HepG2 (cell line): ENCODE measurements around the gene RHOBTB1. TPM values are rescaled to one million over a fixed set of nuclear protein-coding genes. Genes with fewer than 3 reads are reported as not detected.
A peak's percentile ranks its signal among the peaks of the same experiment; 100 is the strongest.

Source experiments
- DRAP1 ChIP-seq: IDR thresholded peaks from 2 replicates; pipeline ENCODE4 v1.6.1; 2016; ENCODE audit warnings: missing genetic modification reagents, missing compliant biosample characterization
- FOXA1 ChIP-seq, 2 experiments: fragments of 450-650 bp in 1 of 2; sonication (generic) in 1 of 2; formaldehyde crosslinking in 1 of 2; IDR thresholded peaks; 2 replicates each; pipeline versions ENCODE4 v1.4.0 to v1.6.1; 2016 to 2020; ENCODE audit warnings: missing genetic modification reagents in 1 of 2
- HDAC1 ChIP-seq: sonication (generic); formaldehyde crosslinking; IDR thresholded peaks from 2 replicates; pipeline ENCODE4 v1.5.1; 2020; ENCODE audit warnings: mild to moderate bottlenecking, missing genetic modification reagents
- JUNB ChIP-seq: sonication (generic); formaldehyde crosslinking; IDR thresholded peaks from 2 replicates; pipeline ENCODE4 v1.8.0; 2022; ENCODE audit warnings: missing genetic modification reagents, mild to moderate bottlenecking, borderline replicate concordance
- KLF9 ChIP-seq: IDR thresholded peaks from 2 replicates; pipeline ENCODE4 v1.6.1; 2016; ENCODE audit warnings: low read depth
- MED13 ChIP-seq: sonication (generic); formaldehyde crosslinking; IDR thresholded peaks from 2 replicates; pipeline ENCODE4 v1.5.0; 2020; ENCODE audit warnings: missing genetic modification reagents
- MIXL1 ChIP-seq: IDR thresholded peaks from 2 replicates; pipeline ENCODE4 v1.6.1; 2016
- NFE2L1 ChIP-seq: sonication (generic); formaldehyde crosslinking; IDR thresholded peaks from 2 replicates; pipeline ENCODE4 v1.4.0; 2020; ENCODE audit warnings: missing genetic modification reagents, mild to moderate bottlenecking, borderline replicate concordance
- NR2F1 ChIP-seq, 2 experiments: fragments of 450-650 bp in 1 of 2; formaldehyde crosslinking in 1 of 2; IDR thresholded peaks; 2 replicates each; pipeline versions ENCODE4 v1.5.0 to v1.6.1; 2016 to 2020; ENCODE audit warnings: mild to moderate bottlenecking in 1 of 2, missing compliant biosample characterization in 1 of 2, missing genetic modification reagents in 1 of 2, moderate library complexity in 1 of 2
- RXRA ChIP-seq: sonication (generic); formaldehyde crosslinking; IDR thresholded peaks from 2 replicates; pipeline ENCODE4 v1.5.1; 2020; ENCODE audit warnings: missing genetic modification reagents
- RXRB ChIP-seq: IDR thresholded peaks from 2 replicates; pipeline ENCODE4 v1.6.1; 2016; ENCODE audit warnings: borderline replicate concordance, missing genetic modification reagents, missing compliant biosample characterization
- STAT5B ChIP-seq: sonication (generic); formaldehyde crosslinking; IDR thresholded peaks from 2 replicates; pipeline ENCODE4 v1.4.0; 2020; ENCODE audit warnings: missing genetic modification reagents
- YY1 ChIP-seq: IDR thresholded peaks from 2 replicates; pipeline ENCODE4 v1.6.1; 2011; ENCODE audit warnings: low read length, low read depth, moderate library complexity, mild to moderate bottlenecking; ENCODE audit not compliant: insufficient read depth, insufficient replicate concordance
- ZBTB25 ChIP-seq: IDR thresholded peaks from 2 replicates; pipeline ENCODE4 v1.6.1; 2018; ENCODE audit warnings: missing genetic modification reagents
- ZFX ChIP-seq: sonication (generic); formaldehyde crosslinking; IDR thresholded peaks from 2 replicates; pipeline ENCODE4 v1.4.0; 2020; ENCODE audit warnings: mild to moderate bottlenecking, low read depth, missing genetic modification reagents, moderate library complexity
- ZNF20 ChIP-seq: sonication (generic); formaldehyde crosslinking; IDR thresholded peaks from 2 replicates; pipeline ENCODE4 v1.4.0; 2020; ENCODE audit warnings: mild to moderate bottlenecking, moderate library complexity, missing genetic modification reagents
- ZNF496 ChIP-seq: sonication (generic); formaldehyde crosslinking; IDR thresholded peaks from 2 replicates; pipeline ENCODE4 v1.8.1; 2023; ENCODE audit warnings: mild to moderate bottlenecking, moderate library complexity, missing genetic modification reagents; ENCODE audit not compliant: insufficient replicate concordance
- ZNF713 ChIP-seq: sonication (generic); formaldehyde crosslinking; IDR thresholded peaks from 2 replicates; pipeline ENCODE4 v1.4.0; 2020; ENCODE audit warnings: mild to moderate bottlenecking, missing genetic modification reagents
- polyA plus RNA-seq, 8 experiments: library from polyadenylated mRNA; depleted of rRNA in 3 of 8; stranded (reverse) in 7 of 8; unstranded in 1 of 8; fragments of >200 nt; fragmentation: Illumina TruSeq in 4 of 8; extraction: Trizol in 4 of 8; gene quantifications; 2 replicates each; pipeline versions ENCODE4 v1.2.1 to v1.2.3, GENCODE V29; 2011 to 2016; ENCODE audit warnings: low read depth in 4 of 8, missing spikeins in 1 of 8, mixed read lengths in 1 of 8; ENCODE audit not compliant: insufficient read depth in 1 of 8
- total RNA-seq, 5 experiments: library from RNA; depleted of rRNA; stranded (reverse); fragments of >200 nt; fragmentation: Illumina TruSeq; extraction: Trizol; gene quantifications; 2 replicates each; pipeline ENCODE4 v1.2.3, GENCODE V29; 2016; ENCODE audit warnings: low read depth in 1 of 5
- TF ChIP-seq, protein P1 (sequence below): sonication (generic); formaldehyde crosslinking; IDR thresholded peaks from 2 replicates; pipeline ENCODE4 v1.9.0; 2022; ENCODE audit warnings: low read depth, missing genetic modification reagents
- TF ChIP-seq, protein P2 (sequence below): sonication (generic); formaldehyde crosslinking; IDR thresholded peaks from 2 replicates; pipeline ENCODE4 v1.4.0; 2020; ENCODE audit warnings: mild to moderate bottlenecking, missing genetic modification reagents, borderline replicate concordance
- TF ChIP-seq, protein P3 (sequence below): sonication (generic); formaldehyde crosslinking; IDR thresholded peaks from 2 replicates; pipeline ENCODE4 v1.5.0; 2020; ENCODE audit warnings: mild to moderate bottlenecking, missing genetic modification reagents

Gene RHOBTB1
- total and polyA plus RNA-seq, 2 of the 13 experiments (the other 11 are each of a cell fraction or from before 2014, with no cell fraction given): 18.8 to 59.5 TPM

DNA sequence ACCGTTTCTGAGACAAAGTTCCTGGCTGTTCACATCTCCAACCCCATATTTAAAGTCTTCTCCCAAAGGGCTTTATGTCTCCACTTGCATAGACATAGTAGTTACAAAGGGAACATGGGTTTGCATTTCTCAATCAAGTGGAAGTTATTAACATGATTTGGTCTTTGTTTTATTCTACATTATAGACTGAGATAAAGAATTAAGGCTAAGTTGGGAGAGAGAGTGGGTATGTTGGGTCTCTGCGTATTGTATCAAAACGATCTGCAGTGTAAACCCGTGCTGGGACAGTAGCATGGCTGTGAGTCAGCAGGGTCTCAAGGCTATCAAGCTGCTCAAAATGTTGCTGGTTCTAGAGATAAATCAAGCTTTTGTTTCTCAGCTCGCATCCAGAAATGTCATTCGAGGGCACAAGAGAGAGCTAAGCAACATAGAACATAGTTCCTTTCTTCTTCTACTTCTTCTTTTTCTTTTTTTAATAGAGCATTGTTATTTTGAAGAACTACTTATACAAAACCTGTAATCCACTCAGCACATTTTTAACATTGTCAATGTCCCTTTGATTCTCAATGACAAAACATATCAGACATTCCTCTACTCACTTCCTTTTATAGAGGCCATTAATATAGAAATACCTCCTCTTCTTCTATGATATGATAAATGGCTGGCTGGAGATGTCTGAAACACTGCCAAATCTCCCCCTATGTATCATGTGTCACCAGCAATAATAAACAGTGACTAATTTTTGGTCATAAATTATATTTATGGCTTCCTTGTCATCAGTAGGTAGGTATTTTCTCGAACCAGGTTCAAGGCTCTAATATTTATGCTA lies 34.5 kb upstream of the RHOBTB1 start (continued):
- TF ChIP-seq, protein P1, sequence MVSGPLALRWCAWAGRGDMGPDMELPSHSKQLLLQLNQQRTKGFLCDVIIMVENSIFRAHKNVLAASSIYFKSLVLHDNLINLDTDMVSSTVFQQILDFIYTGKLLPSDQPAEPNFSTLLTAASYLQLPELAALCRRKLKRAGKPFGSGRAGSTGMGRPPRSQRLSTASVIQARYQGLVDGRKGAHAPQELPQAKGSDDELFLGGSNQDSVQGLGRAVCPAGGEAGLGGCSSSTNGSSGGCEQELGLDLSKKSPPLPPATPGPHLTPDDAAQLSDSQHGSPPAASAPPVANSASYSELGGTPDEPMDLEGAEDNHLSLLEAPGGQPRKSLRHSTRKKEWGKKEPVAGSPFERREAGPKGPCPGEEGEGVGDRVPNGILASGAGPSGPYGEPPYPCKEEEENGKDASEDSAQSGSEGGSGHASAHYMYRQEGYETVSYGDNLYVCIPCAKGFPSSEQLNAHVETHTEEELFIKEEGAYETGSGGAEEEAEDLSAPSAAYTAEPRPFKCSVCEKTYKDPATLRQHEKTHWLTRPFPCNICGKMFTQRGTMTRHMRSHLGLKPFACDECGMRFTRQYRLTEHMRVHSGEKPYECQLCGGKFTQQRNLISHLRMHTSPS (CRISPR knock-in tag): no peak
- TF ChIP-seq ZNF20 (no peak), JUNB (no peak), RXRA (CRISPR knock-in tag) (no peak; the same call in 1 of the 2 replicates), ZBTB25 (CRISPR knock-in tag) (no peak), YY1 (no peak), FOXA1 (IDR thresholded peaks at IDR 0.05) (no peak), FOXA1 (CRISPR knock-in tag; IDR thresholded peaks at IDR 0.05) (0 out of 2 replicates have a peak, but pooled peaks have one; percentile 35), ZFX (no peak), NR2F1 (CRISPR knock-in tag; IDR thresholded peaks at IDR 0.05) (no peak), ZNF496 (CRISPR knock-in tag) (no peak), STAT5B (CRISPR knock-in tag) (no peak), MED13 (CRISPR knock-in tag) (peak; percentile 65; the same call in 1 of the 2 replicates), KLF9 (CRISPR knock-in tag) (no peak), HDAC1 (CRISPR knock-in tag) (no peak), MIXL1 (CRISPR knock-in tag) (no peak), NFE2L1 (no peak), DRAP1 (CRISPR knock-in tag) (no peak), ZNF713 (CRISPR knock-in tag) (no peak), RXRB (peak; percentile 77)
- TF ChIP-seq, protein P2, sequence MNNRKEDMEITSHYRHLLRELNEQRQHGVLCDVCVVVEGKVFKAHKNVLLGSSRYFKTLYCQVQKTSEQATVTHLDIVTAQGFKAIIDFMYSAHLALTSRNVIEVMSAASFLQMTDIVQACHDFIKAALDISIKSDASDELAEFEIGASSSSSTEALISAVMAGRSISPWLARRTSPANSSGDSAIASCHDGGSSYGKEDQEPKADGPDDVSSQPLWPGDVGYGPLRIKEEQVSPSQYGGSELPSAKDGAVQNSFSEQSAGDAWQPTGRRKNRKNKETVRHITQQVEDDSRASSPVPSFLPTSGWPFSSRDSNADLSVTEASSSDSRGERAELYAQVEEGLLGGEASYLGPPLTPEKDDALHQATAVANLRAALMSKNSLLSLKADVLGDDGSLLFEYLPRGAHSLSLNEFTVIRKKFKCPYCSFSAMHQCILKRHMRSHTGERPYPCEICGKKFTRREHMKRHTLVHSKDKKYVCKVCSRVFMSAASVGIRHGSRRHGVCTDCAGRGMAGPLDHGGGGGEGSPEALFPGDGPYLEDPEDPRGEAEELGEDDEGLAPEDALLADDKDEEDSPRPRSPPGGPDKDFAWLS (CRISPR knock-in tag): no peak
- TF ChIP-seq, protein P3, sequence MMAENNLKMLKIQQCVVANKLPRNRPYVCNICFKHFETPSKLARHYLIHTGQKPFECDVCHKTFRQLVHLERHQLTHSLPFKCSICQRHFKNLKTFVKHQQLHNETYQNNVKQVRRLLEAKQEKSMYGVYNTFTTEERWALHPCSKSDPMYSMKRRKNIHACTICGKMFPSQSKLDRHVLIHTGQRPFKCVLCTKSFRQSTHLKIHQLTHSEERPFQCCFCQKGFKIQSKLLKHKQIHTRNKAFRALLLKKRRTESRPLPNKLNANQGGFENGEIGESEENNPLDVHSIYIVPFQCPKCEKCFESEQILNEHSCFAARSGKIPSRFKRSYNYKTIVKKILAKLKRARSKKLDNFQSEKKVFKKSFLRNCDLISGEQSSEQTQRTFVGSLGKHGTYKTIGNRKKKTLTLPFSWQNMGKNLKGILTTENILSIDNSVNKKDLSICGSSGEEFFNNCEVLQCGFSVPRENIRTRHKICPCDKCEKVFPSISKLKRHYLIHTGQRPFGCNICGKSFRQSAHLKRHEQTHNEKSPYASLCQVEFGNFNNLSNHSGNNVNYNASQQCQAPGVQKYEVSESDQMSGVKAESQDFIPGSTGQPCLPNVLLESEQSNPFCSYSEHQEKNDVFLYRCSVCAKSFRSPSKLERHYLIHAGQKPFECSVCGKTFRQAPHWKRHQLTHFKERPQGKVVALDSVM (CRISPR knock-in tag): no peak
